ENCODE data around the gene PCNP. TPM values are rescaled to one million over a fixed set of nuclear protein-coding genes. Genes with fewer than 3 reads are reported as not detected.

Gene PCNP
- total RNA-seq, 2 donors from 2014 or later = 48.5 to 76.3 TPM

DNA sequence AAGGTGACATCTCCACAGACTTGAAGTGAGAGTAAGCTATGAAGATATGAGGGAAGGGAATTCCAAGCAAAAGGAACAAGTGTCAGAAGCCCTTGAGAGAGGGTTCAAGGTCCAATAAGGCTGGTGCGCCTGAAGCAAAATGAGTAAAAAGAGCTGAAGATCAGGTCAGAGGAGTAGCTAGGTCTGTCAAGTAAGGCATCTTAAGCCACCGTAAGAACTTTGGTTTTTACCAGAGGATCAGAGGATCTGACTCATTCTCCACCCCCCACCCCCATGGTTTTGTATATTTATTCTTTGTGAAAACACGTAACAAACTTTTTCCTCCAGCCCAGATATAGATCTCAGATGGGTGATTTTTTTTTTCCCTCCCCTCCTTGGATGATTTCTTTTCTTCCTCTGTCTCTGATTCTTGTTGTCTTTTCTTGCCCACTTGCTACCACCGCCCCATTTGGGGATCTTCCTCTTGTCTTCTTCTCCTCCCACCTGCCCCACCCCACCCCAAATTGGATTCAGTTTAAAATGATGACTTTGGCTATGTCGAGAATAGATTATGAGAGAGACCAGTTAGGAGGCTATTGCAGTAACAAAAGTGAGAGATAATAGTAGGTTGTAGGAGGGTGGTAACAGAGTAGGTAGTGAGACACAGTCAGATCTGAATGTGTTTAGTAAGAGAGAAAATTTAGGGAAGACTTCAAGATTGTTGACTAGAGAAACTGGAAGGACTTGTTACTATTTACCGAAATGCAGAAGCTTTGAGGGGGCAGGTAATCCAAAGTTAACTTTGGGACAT lies 6.3 kb upstream of the PCNP start:
- intact Hi-C loops (cut with DNase I) = no loop called here
- Histone ChIP-seq H3K27ac (no peak overlapping the region), H3K36me3 (replicated peaks in 1 of 2; ENCODE audit: insufficient read depth in 1 of 2, low read depth in 2 of 2) (peaks cover 2 to 4% of the 10 kb centered on the region in 2 donors), H3K4me1 (peaks cover 6% of the 10 kb centered on the region), H3K9me3 (no peaks in the 10 kb centered on the region), H3K27me3 (no peaks in the 10 kb centered on the region), H3K4me3 (no peak overlapping the region)
- TF ChIP-seq, protein P1, sequence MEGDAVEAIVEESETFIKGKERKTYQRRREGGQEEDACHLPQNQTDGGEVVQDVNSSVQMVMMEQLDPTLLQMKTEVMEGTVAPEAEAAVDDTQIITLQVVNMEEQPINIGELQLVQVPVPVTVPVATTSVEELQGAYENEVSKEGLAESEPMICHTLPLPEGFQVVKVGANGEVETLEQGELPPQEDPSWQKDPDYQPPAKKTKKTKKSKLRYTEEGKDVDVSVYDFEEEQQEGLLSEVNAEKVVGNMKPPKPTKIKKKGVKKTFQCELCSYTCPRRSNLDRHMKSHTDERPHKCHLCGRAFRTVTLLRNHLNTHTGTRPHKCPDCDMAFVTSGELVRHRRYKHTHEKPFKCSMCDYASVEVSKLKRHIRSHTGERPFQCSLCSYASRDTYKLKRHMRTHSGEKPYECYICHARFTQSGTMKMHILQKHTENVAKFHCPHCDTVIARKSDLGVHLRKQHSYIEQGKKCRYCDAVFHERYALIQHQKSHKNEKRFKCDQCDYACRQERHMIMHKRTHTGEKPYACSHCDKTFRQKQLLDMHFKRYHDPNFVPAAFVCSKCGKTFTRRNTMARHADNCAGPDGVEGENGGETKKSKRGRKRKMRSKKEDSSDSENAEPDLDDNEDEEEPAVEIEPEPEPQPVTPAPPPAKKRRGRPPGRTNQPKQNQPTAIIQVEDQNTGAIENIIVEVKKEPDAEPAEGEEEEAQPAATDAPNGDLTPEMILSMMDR (IDR thresholded peaks at IDR 0.05) = no peak
- no peak for TF ChIP-seq POLR2A (IDR thresholded peaks at IDR 0.05)
- no peak for ATAC-seq
- 84 to 85% methylated on average over 6 of the region's 6 CpGs for WGBS, 2 donors
- no peak for DNase-seq

DNA sequence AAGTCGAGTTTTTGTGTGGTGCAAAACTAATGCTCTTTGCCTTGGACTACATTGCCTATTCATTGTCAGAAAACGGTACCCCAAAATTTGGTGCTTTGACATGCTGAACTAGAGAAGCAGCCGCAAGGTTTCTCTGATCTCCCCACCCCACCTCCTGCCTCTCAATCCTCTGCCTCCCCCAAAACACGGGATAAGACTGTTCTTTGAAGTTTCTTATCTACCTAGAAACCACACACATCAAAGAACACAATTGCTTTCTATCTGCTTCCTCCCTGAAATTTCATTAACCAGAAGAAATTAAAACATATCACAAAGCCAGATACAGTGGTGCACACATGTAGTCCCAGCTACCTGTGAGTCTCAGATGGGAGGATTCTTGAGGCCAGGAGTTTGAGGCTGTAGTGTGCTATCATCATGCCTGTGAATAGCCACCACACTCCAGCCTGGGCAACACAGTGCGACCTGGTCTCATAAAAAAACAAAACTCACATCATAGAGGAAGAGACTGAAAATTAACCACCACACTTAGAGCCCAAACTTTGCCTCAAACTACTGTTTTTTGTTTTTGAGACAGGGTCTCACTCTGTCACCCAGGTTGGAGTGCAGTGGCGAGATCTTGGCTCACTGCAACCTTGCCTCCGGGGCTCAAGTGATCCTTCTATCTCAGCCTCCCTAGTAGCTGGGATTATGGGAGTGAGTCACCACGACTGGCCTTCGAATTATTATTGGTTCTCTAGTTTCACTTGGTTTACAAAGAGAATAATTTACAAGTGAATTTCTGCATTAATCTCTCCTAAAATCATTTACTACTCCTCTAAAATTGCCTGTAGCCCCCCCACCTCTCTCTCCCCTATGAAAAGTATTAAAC lies 2.7 kb upstream of the PCNP start:
- peaks cover 16% of the 10 kb centered on the region for H3K4me1 ChIP-seq
- no peak overlapping the region for H3K4me3 ChIP-seq
- no peaks in the 10 kb centered on the region for H3K9me3 ChIP-seq
- no peak overlapping the region for H3K27ac ChIP-seq
- no peaks in the 10 kb centered on the region for H3K27me3 ChIP-seq
- WGBS, 2 donors = 59 to 66% methylated on average over 9 of the region's 9 CpGs
- no peak for ATAC-seq
- no peak for TF ChIP-seq POLR2A (IDR thresholded peaks at IDR 0.05)
- TF ChIP-seq, protein P1 (IDR thresholded peaks at IDR 0.05) = no peak
- DNase-seq = no peak
- H3K36me3 ChIP-seq (replicated peaks in 1 of 2; ENCODE audit: insufficient read depth in 1 of 2, low read depth in 2 of 2) = no peaks in the 10 kb centered on the region
- intact Hi-C loops (cut with DNase I) = no loop called here

DNA sequence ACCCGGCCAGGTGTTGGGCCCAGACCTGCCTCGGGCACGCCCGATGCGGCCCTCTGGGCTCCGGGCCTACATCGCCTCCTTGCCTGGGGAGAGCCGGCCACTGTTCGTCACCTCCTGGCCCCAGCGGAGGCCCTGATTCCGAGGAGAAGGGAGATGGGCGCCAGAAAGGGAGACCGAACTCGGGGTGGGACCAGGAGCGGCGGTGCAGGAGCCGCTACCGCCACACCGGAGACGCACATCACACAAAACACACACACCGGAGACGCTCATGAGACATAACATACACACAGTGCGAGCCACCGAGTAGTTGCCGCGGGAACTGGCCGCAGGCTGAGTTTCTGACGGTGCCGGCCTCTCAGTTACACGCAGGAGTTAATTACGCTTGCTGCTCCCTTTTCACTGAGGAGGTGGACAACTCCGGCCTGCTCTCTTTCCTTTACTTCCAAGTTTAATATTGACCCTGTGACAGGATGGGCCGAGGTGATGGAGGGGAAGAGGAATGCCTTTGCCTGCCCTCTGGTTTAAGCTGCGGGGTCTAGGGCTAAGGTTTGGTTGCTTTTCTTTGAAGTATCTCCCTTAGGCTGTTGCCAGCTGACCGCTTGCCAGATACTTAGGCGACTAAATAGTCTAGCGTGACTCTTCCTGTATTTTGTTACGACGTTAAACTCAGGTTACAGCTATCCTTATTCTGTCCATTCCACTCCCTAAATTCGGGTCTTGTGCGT lies 570 bp downstream of the PCNP start:
- no peaks in the 10 kb centered on the region for H3K36me3 ChIP-seq (replicated peaks in 1 of 2; ENCODE audit: insufficient read depth in 1 of 2, low read depth in 2 of 2)
- DNase-seq = peak; percentile 59 to 75 (median 65)
- peak overlapping the region; percentile 22 to 64 for H3K4me3 ChIP-seq
- TF ChIP-seq, protein P1 (IDR thresholded peaks at IDR 0.05) = no peak
- no peak for TF ChIP-seq POLR2A (IDR thresholded peaks at IDR 0.05)
- intact Hi-C loops (cut with DNase I) = no loop called here
- ATAC-seq = peak; percentile 62
- WGBS, 2 donors = 1% methylated on average over 12 to 41 of the region's 41 CpGs
- no peaks in the 10 kb centered on the region for H3K9me3 ChIP-seq
- H3K27ac ChIP-seq = peak overlapping the region; percentile 91 to 98 (median 94)
- H3K27me3 ChIP-seq = no peaks in the 10 kb centered on the region
- peaks cover 42% of the 10 kb centered on the region for H3K4me1 ChIP-seq

DNA sequence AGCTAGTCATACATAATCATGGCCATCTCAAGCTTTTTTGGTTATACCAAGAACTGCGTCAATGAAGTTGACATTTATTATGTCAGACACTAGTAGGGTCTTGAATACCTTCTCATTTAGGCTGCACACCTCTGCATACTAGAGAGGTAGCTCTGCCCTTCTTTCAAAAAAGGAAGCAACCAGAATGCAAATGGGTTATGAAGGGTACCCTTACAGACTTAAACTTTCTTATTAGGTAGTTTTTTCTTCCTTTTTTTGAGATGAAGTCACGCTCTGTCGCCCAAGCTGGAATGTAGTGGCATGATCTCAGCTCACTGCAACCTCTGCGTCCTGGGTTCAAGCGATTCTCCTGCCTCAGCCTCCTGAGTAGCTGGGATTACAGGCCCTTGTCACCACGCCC lies 3.3 kb downstream of the PCNP start:
- ATAC-seq = no peak
- intact Hi-C loops (cut with DNase I) = no loop called here
- Histone ChIP-seq H3K27me3 (no peaks in the 10 kb centered on the region), H3K4me3 (no peak overlapping the region), H3K9me3 (no peaks in the 10 kb centered on the region), H3K36me3 (replicated peaks in 1 of 2; ENCODE audit: insufficient read depth in 1 of 2, low read depth in 2 of 2) (no peaks in the 10 kb centered on the region), H3K4me1 (peaks cover 52% of the 10 kb centered on the region), H3K27ac (no peak overlapping the region)
- DNase-seq = no peak
- TF ChIP-seq, protein P1 (IDR thresholded peaks at IDR 0.05) = no peak
- TF ChIP-seq POLR2A (IDR thresholded peaks at IDR 0.05) = no peak
- 89 to 99% methylated on average over 6 of the region's 6 CpGs for WGBS, 2 donors
